Stimulated activated CD4-positive, alpha-beta T cell treated with anti-CD3 and anti-CD28 coated beads, Interleukin-1b, Interleukin-23, amount 100 ng/mL, for 24 hours (primary cell): ENCODE measurements around the gene KDM7A.

Experiments
- DNase-seq, 4 experiments: peaks; one replicate each; pipeline ENCODE4 v3.0.0-alpha.2; 2020; ENCODE audit warnings: low read depth in 4 of 4, low spot score in 1 of 4

KDM7A gene

GRCh38 chr7:140056431-140057142 is 120.2 kb downstream of the KDM7A start:
- DNase-seq, result no peak

- DNase-seq, result no peak
Measured at GRCh38 chr7:140055833-140056232, 121.0 kb downstream of the KDM7A start.

DNA sequence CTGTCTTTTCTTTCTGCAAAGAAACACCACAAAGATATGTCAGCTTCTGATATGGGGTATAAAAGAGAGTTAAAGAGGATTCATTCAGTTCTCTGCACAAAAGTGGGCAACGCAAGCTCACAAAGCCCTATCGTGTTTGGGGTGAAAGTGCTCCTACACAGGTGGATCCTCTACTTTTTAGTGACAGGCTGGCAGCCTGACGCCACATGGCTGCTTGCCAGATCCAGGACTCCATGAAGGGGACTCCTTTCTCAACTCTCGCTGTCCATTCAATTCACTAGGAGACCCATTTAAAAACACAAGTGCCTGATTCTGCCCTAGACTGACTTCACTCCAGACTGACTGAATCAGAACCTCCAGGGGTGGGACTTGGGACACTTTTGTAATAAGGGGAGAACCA is 122.0 kb downstream of the KDM7A start:
- DNase-seq, result no peak

DNA sequence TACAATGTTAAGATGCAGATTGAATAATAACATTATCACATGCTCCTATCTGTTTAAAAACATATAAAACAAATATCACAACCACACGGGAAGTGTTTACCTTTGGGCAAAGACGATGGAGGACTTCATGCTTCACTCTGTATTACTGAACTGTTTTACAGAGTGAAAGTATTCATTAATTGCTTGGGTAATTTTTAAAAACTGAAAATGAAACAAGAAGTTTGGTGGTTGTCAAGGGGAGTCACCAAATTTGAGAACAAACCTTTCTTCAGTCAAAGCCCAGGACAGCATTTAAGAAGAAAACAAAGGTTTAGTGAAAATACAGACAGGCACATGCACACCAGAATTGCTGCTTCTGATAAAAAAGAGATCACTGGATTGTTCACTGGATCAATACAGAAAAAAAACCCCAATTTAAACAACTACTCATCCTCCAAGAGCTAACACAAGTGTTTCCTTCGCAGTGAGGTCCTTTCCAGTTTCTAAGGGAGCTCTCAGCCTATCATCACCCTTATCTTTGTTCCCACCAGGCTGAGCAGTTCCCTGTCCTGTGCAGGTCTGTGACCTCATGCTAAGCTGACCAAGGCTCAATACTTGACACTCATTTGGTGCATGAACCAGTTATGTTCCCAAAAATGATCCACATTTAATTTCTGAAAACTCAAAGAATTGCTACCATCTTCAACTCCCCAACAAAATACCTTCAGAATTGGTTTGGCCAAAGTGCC is 122.8 kb downstream of the KDM7A start:
- DNase-seq, result no peak

GRCh38 chr7:140051820-140052219 is 125.0 kb downstream of the KDM7A start:
- DNase-seq, result no peak

- DNase-seq, result no peak
Measured at GRCh38 chr7:140050100-140050499, 126.7 kb downstream of the KDM7A start.

DNA sequence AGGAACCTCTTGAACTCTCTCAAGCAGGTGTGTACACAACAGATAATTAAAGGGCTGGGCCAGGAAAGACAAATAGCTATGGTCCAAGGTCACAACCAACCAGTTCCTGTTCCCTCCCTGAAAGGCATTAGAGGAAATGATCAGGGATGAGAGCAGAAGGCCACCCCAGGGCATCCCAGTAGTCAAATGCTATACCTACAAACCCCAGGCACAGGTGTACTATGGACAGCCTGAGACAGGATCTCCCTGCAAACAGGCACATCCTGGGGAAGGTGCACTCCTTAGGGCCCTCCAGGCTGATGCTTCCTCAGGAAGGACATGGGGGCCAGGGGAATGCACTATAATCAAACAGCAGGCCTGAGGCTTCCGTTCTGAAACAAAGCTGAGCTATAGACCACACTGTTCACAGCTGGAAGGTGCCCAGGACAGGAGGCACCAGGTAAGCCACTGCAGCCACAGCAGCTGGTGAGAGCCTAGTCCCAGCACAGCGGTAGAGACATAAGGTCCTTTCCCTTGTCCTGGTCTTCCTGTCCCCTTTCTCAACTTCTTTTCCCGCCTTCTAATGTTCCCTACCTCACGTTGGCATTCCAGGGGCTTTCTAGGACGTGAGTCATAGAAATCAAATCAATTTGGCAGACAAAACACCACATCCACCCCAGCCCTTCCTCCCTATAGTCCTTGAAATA is 127.3 kb downstream of the KDM7A start:
- no peak for DNase-seq

DNA sequence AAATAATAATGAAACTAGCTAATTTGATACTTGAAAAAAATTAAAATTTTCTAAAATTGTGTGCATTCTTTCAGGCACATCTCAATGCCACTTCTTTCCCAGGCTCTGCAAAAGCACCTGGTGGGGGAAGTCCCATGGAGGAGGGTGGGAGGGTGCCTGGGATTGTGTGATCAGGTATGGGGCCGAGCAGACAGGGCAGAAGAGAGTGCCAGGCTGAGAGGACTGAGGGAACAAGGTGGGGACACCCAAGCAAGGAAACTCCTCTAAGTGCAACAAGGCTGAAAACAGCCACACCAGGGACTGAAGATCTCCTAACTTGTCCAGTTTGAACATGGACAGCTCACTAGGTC is 127.8 kb downstream of the KDM7A start:
- no peak for DNase-seq

GRCh38 chr7:140048138-140048537 is 128.6 kb downstream of the KDM7A start:
- no peak for DNase-seq

DNA sequence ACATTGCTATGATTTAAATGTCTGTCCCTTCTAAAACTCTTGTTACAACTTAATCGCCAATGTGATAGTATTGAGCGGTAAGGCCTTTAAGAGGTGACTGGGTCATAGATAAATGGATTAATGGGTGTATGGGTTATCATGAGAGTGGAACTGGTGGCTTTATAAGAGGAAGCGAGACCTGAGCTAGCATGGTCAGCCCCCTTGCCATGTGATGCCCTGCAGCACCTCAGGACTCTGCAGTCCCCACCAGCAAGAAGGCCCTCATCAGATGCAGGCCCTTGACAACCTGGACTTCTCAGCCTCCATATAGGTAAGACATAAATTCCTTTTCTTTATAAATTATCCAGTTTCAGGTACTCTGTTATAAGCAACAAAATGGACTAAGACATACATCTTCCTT is 129.6 kb downstream of the KDM7A start:
- no peak for DNase-seq

DNA sequence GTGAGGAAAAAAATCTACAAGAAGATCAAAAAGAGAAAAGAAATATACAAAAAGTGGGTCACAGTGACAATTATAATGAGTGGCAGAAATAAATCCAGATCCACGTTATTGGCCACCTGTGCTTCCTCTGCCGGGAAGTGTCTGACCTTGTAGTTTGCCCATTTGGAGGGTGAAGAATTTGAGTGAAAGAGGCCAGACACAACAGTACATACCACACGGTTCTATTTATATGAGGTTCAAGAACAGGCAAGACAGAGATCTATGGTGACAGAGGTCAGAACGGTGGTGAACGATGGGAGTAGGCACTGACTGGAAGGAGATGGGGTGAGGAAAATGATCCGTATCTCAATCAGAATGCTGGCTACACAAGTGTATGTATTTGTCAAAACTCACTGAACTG is 131.1 kb downstream of the KDM7A start:
- DNase-seq, result no peak

DNA sequence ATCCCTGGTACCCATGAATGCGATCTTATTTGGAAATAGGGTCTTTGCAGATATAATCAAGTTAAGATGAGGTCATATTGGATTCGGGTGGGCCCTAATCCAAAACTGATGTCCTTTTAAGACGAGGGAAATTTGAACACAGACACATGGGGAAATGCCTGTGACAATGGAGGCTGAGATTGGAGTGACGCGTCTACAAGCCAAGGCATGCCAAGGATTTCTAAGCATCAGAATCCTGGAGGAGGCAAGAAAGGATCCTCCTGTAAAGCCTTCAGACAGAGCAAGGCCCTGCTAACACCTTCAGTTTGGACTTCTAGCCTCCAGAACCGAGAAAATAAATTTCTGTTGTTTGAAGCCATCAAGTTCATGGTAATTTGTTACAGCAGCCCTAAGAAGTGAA is 132.5 kb downstream of the KDM7A start:
- DNase-seq, result no peak

DNA sequence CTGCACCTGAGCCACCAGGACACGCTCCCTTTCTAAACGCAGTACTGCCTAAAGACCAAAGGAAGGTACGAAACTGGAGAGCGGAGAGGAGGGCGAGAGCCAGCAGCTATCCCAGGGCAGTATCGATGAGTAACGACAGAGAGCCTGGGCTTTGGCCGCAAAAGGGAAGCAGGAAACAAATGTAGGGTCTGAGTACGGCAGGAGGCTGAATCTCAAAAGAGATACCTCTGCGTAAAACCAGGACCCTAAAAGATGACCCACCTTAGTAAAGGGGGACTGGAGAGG is 134.5 kb downstream of the KDM7A start:
- DNase-seq, result no peak

DNA sequence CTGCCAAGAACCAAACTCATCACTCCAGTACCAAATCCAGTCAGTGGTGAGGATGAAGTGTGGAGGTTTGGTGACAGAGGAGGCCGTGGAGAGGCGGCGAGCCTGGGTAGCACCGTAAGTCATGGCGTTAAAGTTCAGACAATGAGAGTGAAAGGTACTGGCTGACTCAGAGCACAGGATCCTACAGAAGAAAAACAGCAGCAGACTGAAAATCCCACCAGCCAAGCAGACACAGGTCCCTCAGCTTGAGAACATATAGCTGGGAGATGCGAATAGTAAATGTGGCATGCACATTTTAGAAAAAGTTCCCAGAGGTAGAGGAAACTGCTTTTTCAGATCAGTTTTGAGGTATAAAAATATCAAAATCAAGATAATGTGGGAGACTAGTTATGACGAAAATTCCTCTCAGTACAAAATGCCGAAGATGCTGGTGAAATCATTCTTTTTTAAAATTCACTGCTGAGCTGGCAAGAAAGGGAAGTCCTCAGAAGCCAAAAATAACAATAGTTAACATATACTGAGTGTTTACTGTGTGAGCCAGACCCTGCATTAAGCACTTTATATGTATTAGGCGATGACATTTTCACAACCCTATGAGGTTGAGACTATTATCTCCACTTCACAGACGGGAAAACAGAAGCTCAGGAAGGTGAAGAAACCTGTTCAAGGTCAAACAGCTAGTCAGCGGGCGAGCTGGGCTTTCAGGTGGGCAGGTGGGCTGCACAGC is 135.0 kb downstream of the KDM7A start:
- no peak for DNase-seq

- no peak for DNase-seq
Measured at GRCh38 chr7:140039896-140040295, 136.9 kb downstream of the KDM7A start.

- no peak for DNase-seq
Measured at GRCh38 chr7:140039066-140039465, 137.7 kb downstream of the KDM7A start.

DNA sequence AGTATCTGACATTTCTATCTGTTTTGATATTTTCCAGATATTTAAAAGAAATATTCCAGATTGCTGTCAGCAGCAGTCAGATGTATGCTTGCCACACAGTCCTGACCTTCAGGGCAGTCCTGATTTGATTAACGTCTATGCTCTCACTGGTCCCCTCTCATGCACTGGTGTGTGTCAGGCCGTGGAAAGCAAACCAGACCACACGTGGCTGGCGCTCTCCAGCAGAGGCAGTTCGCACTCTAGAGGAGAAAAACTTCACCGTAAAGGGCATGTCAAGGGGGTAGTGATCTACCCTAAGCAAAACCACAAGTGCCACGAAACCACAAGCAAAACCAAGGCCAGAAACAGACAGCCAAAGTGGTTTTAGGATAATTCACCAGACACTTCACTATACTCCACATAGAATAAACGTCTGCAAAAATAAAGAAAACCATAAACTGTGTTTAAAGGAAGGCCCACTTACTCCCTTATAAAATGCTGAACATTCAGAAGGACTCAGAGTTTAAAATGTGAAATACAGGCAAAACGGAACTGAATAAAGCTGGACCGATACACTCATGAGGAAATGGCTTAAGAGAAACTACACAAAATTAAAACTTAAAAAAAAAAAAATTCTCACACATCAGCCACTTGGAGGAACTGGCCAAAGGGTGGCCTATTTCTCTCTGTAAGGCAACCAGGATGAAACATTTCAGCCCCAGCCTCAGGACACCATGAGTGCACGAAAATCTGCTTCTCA is 140.4 kb downstream of the KDM7A start:
- DNase-seq, result no peak

- no peak for DNase-seq
Measured at GRCh38 chr7:140035400-140036223, 141.2 kb downstream of the KDM7A start.
